Measurements from ENCODE around the gene FLT3. TPM values are rescaled to one million over a fixed set of nuclear protein-coding genes. Genes with fewer than 3 reads are reported as not detected.

Gene FLT3
- total RNA-seq, 2 donors from 2014 or later, result 0.81 to 1.1 TPM

- Histone ChIP-seq H3K27me3 (replicated peaks; ENCODE audit: insufficient read depth) (no peaks in the 10 kb centered on the region), H3K27ac (no peak overlapping the region), H3K36me3 (no peaks in the 10 kb centered on the region), H3K4me3 (no peak overlapping the region), H3K4me1 (ENCODE audit: control insufficient read depth in 1 of 2, low read depth in 2 of 2) (peaks cover 0 to 5% of the 10 kb centered on the region in 2 donors), H3K9me3 (no peaks in the 10 kb centered on the region)
- no peak for TF ChIP-seq CTCF (IDR thresholded peaks at IDR 0.05)
- no peak for DNase-seq (ENCODE audit: low spot score)
- no peak for ATAC-seq (ENCODE audit: insufficient number of reproducible peaks, low FRiP score, low read depth)
These were observed 98.4 kb downstream of the FLT3 start for GRCh38 chr13:28001837-28002473.

- no peak overlapping the region for H3K4me3 ChIP-seq
- peaks cover 0 to 5% of the 10 kb centered on the region in 2 donors for H3K4me1 ChIP-seq (ENCODE audit: control insufficient read depth in 1 of 2, low read depth in 2 of 2)
- ATAC-seq (ENCODE audit: insufficient number of reproducible peaks, low FRiP score, low read depth) (no peak), DNase-seq (ENCODE audit: low spot score) (no peak)
- no peaks in the 10 kb centered on the region for H3K27me3 ChIP-seq (replicated peaks; ENCODE audit: insufficient read depth)
- TF ChIP-seq CTCF (IDR thresholded peaks at IDR 0.05), result no peak
- no peak overlapping the region for H3K27ac ChIP-seq
- no peaks in the 10 kb centered on the region for H3K9me3 ChIP-seq
- H3K36me3 ChIP-seq, result no peaks in the 10 kb centered on the region
These were observed 99.3 kb downstream of the FLT3 start for GRCh38 chr13:28001049-28001448.

GRCh38 chr13:28000567-28000966 lies 99.8 kb downstream of the FLT3 start:
- H3K9me3 ChIP-seq, result no peaks in the 10 kb centered on the region
- H3K36me3 ChIP-seq, result no peaks in the 10 kb centered on the region
- TF ChIP-seq CTCF (IDR thresholded peaks at IDR 0.05), result no peak
- no peak overlapping the region for H3K27ac ChIP-seq
- H3K27me3 ChIP-seq (replicated peaks; ENCODE audit: insufficient read depth), result no peaks in the 10 kb centered on the region
- ATAC-seq (ENCODE audit: insufficient number of reproducible peaks, low FRiP score, low read depth) (no peak), DNase-seq (ENCODE audit: low spot score) (no peak)
- peaks cover 0 to 5% of the 10 kb centered on the region in 2 donors for H3K4me1 ChIP-seq (ENCODE audit: control insufficient read depth in 1 of 2, low read depth in 2 of 2)
- H3K4me3 ChIP-seq, result no peak overlapping the region

GRCh38 chr13:27997904-27998522 lies 102.4 kb downstream of the FLT3 start:
- Histone ChIP-seq H3K27me3 (replicated peaks; ENCODE audit: insufficient read depth) (no peaks in the 10 kb centered on the region), H3K4me3 (no peak overlapping the region), H3K4me1 (ENCODE audit: control insufficient read depth in 1 of 2, low read depth in 2 of 2) (peaks cover 0 to 5% of the 10 kb centered on the region in 2 donors), H3K27ac (peak overlapping the region in 1 of 2 donors; percentile 35), H3K36me3 (no peaks in the 10 kb centered on the region), H3K9me3 (no peaks in the 10 kb centered on the region)
- ATAC-seq (ENCODE audit: insufficient number of reproducible peaks, low FRiP score, low read depth) (peak; percentile 94), DNase-seq (ENCODE audit: low spot score) (no peak)
- peak; percentile 13 for TF ChIP-seq CTCF (IDR thresholded peaks at IDR 0.05)

GRCh38 chr13:27991881-27992280 lies 108.5 kb downstream of the FLT3 start:
- H3K4me3 ChIP-seq, result no peak overlapping the region
- DNase-seq (ENCODE audit: low spot score), result no peak
- H3K27me3 ChIP-seq (replicated peaks; ENCODE audit: insufficient read depth), result no peaks in the 10 kb centered on the region
- no peak overlapping the region for H3K27ac ChIP-seq
- no peaks in the 10 kb centered on the region for H3K9me3 ChIP-seq
- TF ChIP-seq CTCF (IDR thresholded peaks at IDR 0.05), result no peak
- no peaks in the 10 kb centered on the region for H3K4me1 ChIP-seq (ENCODE audit: control insufficient read depth in 1 of 2, low read depth in 2 of 2)
- no peak for ATAC-seq (ENCODE audit: insufficient number of reproducible peaks, low FRiP score, low read depth)
- H3K36me3 ChIP-seq, result no peaks in the 10 kb centered on the region
